Activated naive CD8-positive, alpha-beta T cell treated with anti-CD3 and anti-CD28 coated beads, Interleukin-2, amount 10 ng/mL, durations not matched to agents 7 days and 5 days (primary cell): ENCODE results near the gene TNNC1. TPM values are rescaled to one million over a fixed set of nuclear protein-coding genes. Genes with fewer than 3 reads are reported as not detected.

Experiments used
- ATAC-seq: fragments of 150-1000 bp; cut with Tn5 transposase; one replicate; pipeline ENCODE4 v1.10.0; 2021; ENCODE audit warnings: low read depth, moderate library complexity
- POLR2A ChIA-PET: fragments of 350-600 bp; sonication (Branson Sonifier 250); formaldehyde crosslinking; loops from one replicate; lab custom pipeline; 2021; ENCODE audit warnings: antibody characterized with exemption; lab: Charles Lee
- DNase-seq: peaks from one replicate; pipeline ENCODE4 v3.0.0; 2021
- H3K27ac Mint-ChIP-seq: one replicate; pipeline ENCODE4 v1.8.0; 2022; ENCODE audit warnings: mild to moderate bottlenecking, mixed read lengths
- H3K27me3 Mint-ChIP-seq: one replicate; pipeline ENCODE4 v1.8.0; 2022; ENCODE audit warnings: mild to moderate bottlenecking, moderate library complexity, mixed read lengths
- H3K36me3 Mint-ChIP-seq: one replicate; pipeline ENCODE4 v1.8.0; 2021; ENCODE audit warnings: mild to moderate bottlenecking, mixed read lengths
- H3K4me1 Mint-ChIP-seq: one replicate; pipeline ENCODE4 v1.8.0; 2021; ENCODE audit warnings: mixed read lengths
- H3K4me3 Mint-ChIP-seq: one replicate; pipeline ENCODE4 v1.8.0; 2022; ENCODE audit warnings: mild to moderate bottlenecking, moderate library complexity, mixed read lengths
- H3K9me3 Mint-ChIP-seq: one replicate; pipeline ENCODE4 v1.8.0; 2021; ENCODE audit warnings: mixed read lengths
- total RNA-seq, 2 experiments: library from RNA; stranded (reverse); gene quantifications; one replicate each; pipeline ENCODE4 v1.2.3, GENCODE V29; 2021

The TNNC1 gene
- total RNA-seq, 2 experiments from 2014 or later: 3.0 to 3.2 TPM

- Mint-ChIP-seq H3K4me1 (peaks cover 22% of the 10 kb centered on the region), H3K36me3 (peaks cover 19% of the 10 kb centered on the region), H3K9me3 (no peaks in the 10 kb centered on the region), H3K27ac (no peak overlapping the region), H3K27me3 (no peaks in the 10 kb centered on the region), H3K4me3 (no peak overlapping the region)
- POLR2A ChIA-PET: no interaction called here
- ATAC-seq: no peak
- peak; percentile 19 for DNase-seq
These were observed 46.9 kb downstream of the TNNC1 start for GRCh38 chr3:52406791-52407510.

GRCh38 chr3:52406231-52406661, 47.6 kb downstream of the TNNC1 start:
- POLR2A ChIA-PET: no interaction called here
- no peak for ATAC-seq
- Mint-ChIP-seq H3K9me3 (no peaks in the 10 kb centered on the region), H3K27me3 (no peaks in the 10 kb centered on the region), H3K36me3 (peaks cover 23% of the 10 kb centered on the region), H3K4me3 (no peak overlapping the region), H3K27ac (no peak overlapping the region), H3K4me1 (peaks cover 16% of the 10 kb centered on the region)
- DNase-seq: peak; percentile 27

- Mint-ChIP-seq H3K4me3 (no peak overlapping the region), H3K27me3 (no peaks in the 10 kb centered on the region), H3K36me3 (peaks cover 22% of the 10 kb centered on the region), H3K27ac (no peak overlapping the region), H3K9me3 (no peaks in the 10 kb centered on the region), H3K4me1 (peaks cover 11% of the 10 kb centered on the region)
- ATAC-seq: no peak
- peak; percentile 22 for DNase-seq
- POLR2A ChIA-PET: no interaction called here
These were observed 48.2 kb downstream of the TNNC1 start for GRCh38 chr3:52405601-52406110.

- Mint-ChIP-seq H3K4me3 (no peak overlapping the region), H3K27ac (no peak overlapping the region), H3K4me1 (peaks cover 11% of the 10 kb centered on the region), H3K36me3 (peaks cover 22% of the 10 kb centered on the region), H3K27me3 (no peaks in the 10 kb centered on the region), H3K9me3 (no peaks in the 10 kb centered on the region)
- peak; percentile 26 for DNase-seq
- POLR2A ChIA-PET: no interaction called here
- ATAC-seq: no peak
These were observed 48.8 kb downstream of the TNNC1 start for GRCh38 chr3:52405066-52405465.

DNA sequence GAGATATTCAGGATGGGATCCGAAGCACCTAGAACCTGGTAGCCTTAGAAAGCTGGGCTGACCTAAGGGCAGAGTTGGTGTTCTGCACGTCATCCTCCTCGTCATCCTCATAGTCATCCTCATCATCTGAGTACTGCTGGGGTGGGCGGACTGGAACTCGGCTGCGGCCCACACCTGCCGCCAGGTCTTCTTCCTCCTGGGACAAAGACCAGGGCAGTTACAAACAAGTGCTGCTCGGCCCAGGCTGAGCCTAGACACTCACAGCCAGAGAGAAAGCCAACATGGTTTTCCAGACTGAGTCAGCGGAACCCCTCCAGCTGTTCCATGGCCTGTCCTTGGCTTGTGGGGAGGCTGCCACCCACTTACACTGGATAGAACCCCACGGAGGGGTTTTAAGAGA, 49.5 kb downstream of the TNNC1 start:
- Mint-ChIP-seq H3K27me3 (no peaks in the 10 kb centered on the region), H3K36me3 (peaks cover 22% of the 10 kb centered on the region), H3K4me3 (no peak overlapping the region), H3K27ac (no peak overlapping the region), H3K4me1 (peaks cover 11% of the 10 kb centered on the region), H3K9me3 (no peaks in the 10 kb centered on the region)
- peak; percentile 16 for DNase-seq
- POLR2A ChIA-PET: no interaction called here
- no peak for ATAC-seq

- POLR2A ChIA-PET: no interaction called here
- no peaks in the 10 kb centered on the region for H3K9me3 Mint-ChIP-seq
- peaks cover 8% of the 10 kb centered on the region for H3K4me1 Mint-ChIP-seq
- H3K27ac Mint-ChIP-seq: no peak overlapping the region
- ATAC-seq (no peak), DNase-seq (no peak)
- H3K36me3 Mint-ChIP-seq: peaks cover 22% of the 10 kb centered on the region
- H3K27me3 Mint-ChIP-seq: no peaks in the 10 kb centered on the region
- H3K4me3 Mint-ChIP-seq: no peak overlapping the region
These were observed 49.9 kb downstream of the TNNC1 start for GRCh38 chr3:52403955-52404354.

- POLR2A ChIA-PET: no interaction called here
These were observed 50.5 kb downstream of the TNNC1 start for GRCh38 chr3:52403271-52403841.

GRCh38 chr3:52402706-52403270, 51.1 kb downstream of the TNNC1 start:
- H3K36me3 Mint-ChIP-seq: peaks cover 19% of the 10 kb centered on the region
- no peaks in the 10 kb centered on the region for H3K4me1 Mint-ChIP-seq
- POLR2A ChIA-PET: no interaction called here
- peak; percentile 17 for DNase-seq
- H3K27ac Mint-ChIP-seq: no peak overlapping the region
- H3K4me3 Mint-ChIP-seq: no peak overlapping the region
- H3K9me3 Mint-ChIP-seq: no peaks in the 10 kb centered on the region
- no peak for ATAC-seq
- no peaks in the 10 kb centered on the region for H3K27me3 Mint-ChIP-seq

More at GRCh38 chr3:52403271-52403841, 50.5 kb downstream of the TNNC1 start:
- peaks cover 22% of the 10 kb centered on the region for H3K36me3 Mint-ChIP-seq
- ATAC-seq: no peak
- DNase-seq: peak; percentile 21
- H3K4me1 Mint-ChIP-seq: peaks cover 3% of the 10 kb centered on the region
- no peak overlapping the region for H3K27ac Mint-ChIP-seq
- no peak overlapping the region for H3K4me3 Mint-ChIP-seq
- H3K9me3 Mint-ChIP-seq: no peaks in the 10 kb centered on the region
- H3K27me3 Mint-ChIP-seq: no peaks in the 10 kb centered on the region

DNA sequence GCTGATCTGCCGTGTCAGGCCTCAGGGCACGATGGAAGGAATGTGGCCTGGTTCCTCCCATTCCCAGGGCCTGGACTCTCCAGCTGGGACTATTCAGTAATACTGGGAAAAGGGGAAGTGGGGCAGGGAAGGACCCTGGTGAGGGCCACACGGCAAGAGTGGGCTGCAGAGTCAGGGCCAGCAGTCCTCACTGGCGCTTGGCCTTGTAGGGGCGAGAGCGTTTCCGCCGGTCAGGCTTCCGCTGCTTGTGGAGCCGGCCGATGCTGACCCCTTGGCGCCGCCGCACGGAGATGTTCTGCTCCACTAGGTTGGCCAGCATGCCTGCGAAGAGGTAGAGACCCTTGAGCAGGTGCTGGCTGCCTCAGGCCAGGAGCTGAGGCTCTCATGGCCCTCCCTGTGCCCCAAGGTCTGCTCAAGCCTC, 51.7 kb downstream of the TNNC1 start:
- Mint-ChIP-seq H3K27ac (no peak overlapping the region), H3K4me1 (no peaks in the 10 kb centered on the region), H3K4me3 (no peak overlapping the region), H3K9me3 (no peaks in the 10 kb centered on the region), H3K27me3 (no peaks in the 10 kb centered on the region), H3K36me3 (peaks cover 19% of the 10 kb centered on the region)
- ATAC-seq: no peak
- POLR2A ChIA-PET: no interaction called here
- DNase-seq: peak; percentile 26

GRCh38 chr3:52401551-52401950, 52.3 kb downstream of the TNNC1 start:
- DNase-seq (peak; percentile 14), ATAC-seq (no peak)
- Mint-ChIP-seq H3K27me3 (no peaks in the 10 kb centered on the region), H3K27ac (no peak overlapping the region), H3K4me3 (no peak overlapping the region), H3K9me3 (no peaks in the 10 kb centered on the region), H3K4me1 (no peaks in the 10 kb centered on the region), H3K36me3 (peaks cover 18% of the 10 kb centered on the region)
- POLR2A ChIA-PET: no interaction called here

Other genes with a start within 250 kb of the TNNC1 start
- gene TLR9, start 228.4 kb downstream of the TNNC1 start, total RNA-seq: 1 to 10 TPM; 1.6 to 2.0 TPM
- gene TWF2, start 214.9 kb downstream of the TNNC1 start, total RNA-seq: 100 to 1,000 TPM; 118 to 122 TPM
- gene PPM1M, start 208.3 kb downstream of the TNNC1 start, total RNA-seq: 100 to 1,000 TPM; 101 to 105 TPM
- 100 to 1,000 TPM; 134 to 140 TPM for gene WDR82, start 175.4 kb downstream of the TNNC1 start, total RNA-seq
- gene GLYCTK, start 166.2 kb downstream of the TNNC1 start, total RNA-seq: 10 to 100 TPM; 26.2 to 31.2 TPM
- gene DNAH1, start 137.7 kb downstream of the TNNC1 start, total RNA-seq: 10 to 100 TPM; 28.5 to 30.0 TPM
- gene BAP1, start 44.0 kb downstream of the TNNC1 start, total RNA-seq: 100 to 1,000 TPM in 1 of 2 experiments, 10 to 100 TPM in 1; 96.8 to 103 TPM
- 10 to 100 TPM; 19.2 to 20.6 TPM for gene PHF7, start 43.4 kb downstream of the TNNC1 start, total RNA-seq
- gene SEMA3G, start 8.9 kb downstream of the TNNC1 start, total RNA-seq: under 1 TPM; 0.06 to 0.09 TPM
- 100 to 1,000 TPM; 124 to 125 TPM for gene NISCH, start 1.6 kb upstream of the TNNC1 start, total RNA-seq
- gene STAB1, start 41.3 kb upstream of the TNNC1 start, total RNA-seq: 10 to 100 TPM; 10.5 to 13.0 TPM
- gene NT5DC2, start 79.8 kb upstream of the TNNC1 start, total RNA-seq: 10 to 100 TPM; 22.3 to 28.7 TPM
- 10 to 100 TPM in 1 of 2 experiments, 1 to 10 TPM in 1; 8.5 to 12.8 TPM for gene UQCC5, start 82.6 kb upstream of the TNNC1 start, total RNA-seq
- 10 to 100 TPM; 73.5 to 77.0 TPM for gene PBRM1, start 231.9 kb upstream of the TNNC1 start, total RNA-seq
- 10 to 100 TPM; 72.5 to 75.9 TPM for gene GNL3, start 232.0 kb upstream of the TNNC1 start, total RNA-seq